Testis (tissue), 3 donors: ENCODE data around the gene IGFBP5. TPM values are rescaled to one million over a fixed set of nuclear protein-coding genes. Genes with fewer than 3 reads are reported as not detected.

Source experiments
- DNase-seq: peaks from one replicate; pipeline ENCODE4 v3.0.0-alpha.2; 2019
- H3K27ac ChIP-seq, 2 donors: fragments of 200-600 bp; sonication (generic); one replicate each; pipeline ENCODE4 v1.5.1; 2019
- H3K27me3 ChIP-seq: fragments of 200-600 bp; sonication (generic); one replicate; pipeline ENCODE4 v1.5.1; 2019
- H3K36me3 ChIP-seq: fragments of 200-600 bp; sonication (generic); one replicate; pipeline ENCODE4 v1.5.1; 2017; ENCODE audit warnings: low read depth; ENCODE audit errors: missing control alignments
- H3K4me1 ChIP-seq: fragments of 200-600 bp; sonication (generic); one replicate; pipeline ENCODE4 v1.5.1; 2019
- H3K4me3 ChIP-seq, 2 donors: fragments of 200-600 bp; sonication (generic); one replicate each; pipeline ENCODE4 v1.5.1; 2017 to 2019
- H3K9me3 ChIP-seq: fragments of 200-600 bp; sonication (generic); one replicate; pipeline ENCODE4 v1.5.1; 2017
- CTCF ChIP-seq, 3 experiments: fragments of 450-650 bp in 2 of 3; fragments of 200-600 bp in 1 of 3; sonication (generic) in 1 of 3; IDR thresholded peaks; one replicate each; pipeline ENCODE4 v1.5.1; 2016 to 2019; ENCODE audit warnings: antibody characterized with exemption in 3 of 3, mild to moderate bottlenecking in 2 of 3, moderate library complexity in 1 of 3
- POLR2A ChIP-seq: fragments of 450-650 bp; IDR thresholded peaks from one replicate; pipeline ENCODE4 v1.6.1; 2017; ENCODE audit warnings: antibody characterized with exemption, mild to moderate bottlenecking, moderate library complexity
- WGBS, 2 donors: methylation state at CpG; one replicate each; pipeline ENCODE4 v1.1.5; 2018; 5-methylcytosine and 5-hydroxymethylcytosine counted together
- intact Hi-C: fragments of 100-400 bp; cut with DNase I; formaldehyde crosslinking; loops from one replicate; pipeline ENCODE4 v1.15.1; 2023; ENCODE audit warnings: low total_unique reads
- polyA plus RNA-seq: library from polyadenylated mRNA; stranded (reverse); fragments of 350-450 nt; fragmentation: Illumina TruSeq; extraction: RNeasy Lipid Tissue Mini Kit (QIAGEN cat#74804); gene quantifications from one replicate; pipeline ENCODE4 v1.2.3, GENCODE V29; 2014; ENCODE audit warnings: low read depth, low replicate concordance; ENCODE audit not compliant: insufficient read depth
- total RNA-seq, 2 donors: library from RNA; depleted of rRNA; stranded (reverse); fragments of >200 nt; gene quantifications; one replicate each; pipeline ENCODE4 v1.2.3, GENCODE V29; 2016

The IGFBP5 gene
- total and polyA plus RNA-seq, 3 donors from 2014 or later = 169 to 308 (median 228) TPM

DNA sequence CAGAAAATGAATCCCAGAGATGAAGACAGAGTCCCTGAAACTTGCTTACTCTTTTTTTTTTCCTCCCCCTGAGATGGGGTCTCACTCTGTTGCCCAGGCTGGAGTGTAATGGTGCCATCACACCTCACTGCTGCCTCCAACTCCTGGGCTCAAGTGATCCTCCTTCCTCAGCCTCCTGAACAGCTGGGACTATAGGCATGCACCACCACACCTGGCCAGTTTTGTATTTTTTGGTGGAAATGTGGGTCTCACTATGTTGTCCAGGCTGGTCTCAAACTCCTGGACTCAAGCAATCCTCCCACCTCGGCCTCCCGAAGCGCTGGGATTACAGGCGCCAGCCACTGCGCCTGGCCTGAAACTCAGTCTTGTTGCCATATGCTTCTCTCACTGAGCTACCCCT lies 34.3 kb downstream of the IGFBP5 start:
- Histone ChIP-seq H3K4me3 (no peak overlapping the region), H3K36me3 (no peaks in the 10 kb centered on the region), H3K4me1 (peaks cover 15% of the 10 kb centered on the region), H3K27ac (no peak overlapping the region), H3K9me3 (no peaks in the 10 kb centered on the region), H3K27me3 (no peaks in the 10 kb centered on the region)
- 86 to 98% methylated on average over 5 of the region's 5 CpGs for whole genome bisulfite sequencing, 2 donors
- TF ChIP-seq POLR2A = no peak
- TF ChIP-seq CTCF (IDR thresholded peaks at IDR 0.05) = no peak
- intact Hi-C loops = no loop called here
- DNase-seq = no peak

GRCh38 chr2:216660496-216660895 lies 34.9 kb downstream of the IGFBP5 start:
- Histone ChIP-seq H3K4me1 (peaks cover 9% of the 10 kb centered on the region), H3K36me3 (no peaks in the 10 kb centered on the region), H3K9me3 (no peaks in the 10 kb centered on the region), H3K27ac (no peak overlapping the region), H3K27me3 (no peaks in the 10 kb centered on the region), H3K4me3 (no peak overlapping the region)
- intact Hi-C loops = no loop called here
- TF ChIP-seq POLR2A = no peak
- TF ChIP-seq CTCF (IDR thresholded peaks at IDR 0.05) = no peak
- WGBS, 2 donors = 71 to 96% methylated on average over 2 to 10 of the region's 10 CpGs
- DNase-seq = no peak

DNA sequence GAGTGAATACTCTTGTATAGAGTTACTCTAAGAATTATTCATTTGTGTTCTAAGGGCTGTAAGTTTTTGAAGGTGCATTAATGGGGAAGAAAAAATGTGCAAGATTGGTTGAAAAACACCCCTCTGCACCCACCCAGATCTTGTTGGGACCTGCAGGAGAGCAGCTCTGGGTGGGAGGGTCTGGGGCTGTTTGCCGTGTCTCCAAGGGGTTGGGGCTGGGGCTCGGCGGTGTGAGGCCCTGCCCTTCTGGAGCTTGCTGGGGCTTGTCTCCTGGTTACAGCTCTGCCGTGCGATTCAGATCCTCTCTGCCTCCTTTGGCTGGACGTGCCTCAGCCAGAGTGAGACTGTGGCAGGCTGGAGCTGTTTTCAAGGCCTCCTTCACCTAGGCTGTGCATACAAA lies 36.1 kb downstream of the IGFBP5 start:
- H3K27me3 ChIP-seq = no peaks in the 10 kb centered on the region
- 70 to 72% methylated on average over 6 of the region's 6 CpGs for WGBS, 2 donors
- DNase-seq = no peak
- no peak for TF ChIP-seq POLR2A
- no peak for TF ChIP-seq CTCF (IDR thresholded peaks at IDR 0.05)
- H3K27ac ChIP-seq = no peak overlapping the region
- no peak overlapping the region for H3K4me3 ChIP-seq
- no peaks in the 10 kb centered on the region for H3K4me1 ChIP-seq
- H3K36me3 ChIP-seq = no peaks in the 10 kb centered on the region
- no peaks in the 10 kb centered on the region for H3K9me3 ChIP-seq
- intact Hi-C loops = no loop called here

DNA sequence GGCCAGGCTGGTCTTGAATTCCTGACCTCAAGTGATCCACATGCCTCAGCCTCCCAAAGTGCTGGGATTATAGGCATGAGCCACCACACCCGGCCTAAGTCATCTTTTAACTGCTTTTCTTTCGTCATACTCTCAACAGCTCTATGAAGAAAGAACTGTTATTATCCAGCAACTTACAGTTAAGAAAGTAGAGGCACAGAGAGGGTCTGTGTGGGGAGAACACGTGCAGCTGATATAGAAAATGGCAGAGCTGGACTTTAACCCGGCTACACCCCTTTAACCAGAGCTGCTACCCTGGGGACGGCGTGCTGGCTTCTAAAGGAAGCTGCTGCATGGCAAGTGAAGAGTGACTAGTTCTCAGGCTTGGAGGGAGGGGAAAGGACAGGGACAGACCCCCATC lies 36.6 kb downstream of the IGFBP5 start:
- intact Hi-C loops = no loop called here
- Histone ChIP-seq H3K4me3 (no peak overlapping the region), H3K36me3 (no peaks in the 10 kb centered on the region), H3K27me3 (no peaks in the 10 kb centered on the region), H3K27ac (no peak overlapping the region), H3K4me1 (no peaks in the 10 kb centered on the region), H3K9me3 (no peaks in the 10 kb centered on the region)
- no peak for DNase-seq
- 88 to 95% methylated on average over 6 of the region's 6 CpGs for WGBS, 2 donors
- TF ChIP-seq POLR2A = no peak
- no peak for TF ChIP-seq CTCF (IDR thresholded peaks at IDR 0.05)

GRCh38 chr2:216657980-216658379 lies 37.4 kb downstream of the IGFBP5 start:
- Histone ChIP-seq H3K27me3 (no peaks in the 10 kb centered on the region), H3K4me3 (no peak overlapping the region), H3K4me1 (no peaks in the 10 kb centered on the region), H3K9me3 (no peaks in the 10 kb centered on the region), H3K36me3 (no peaks in the 10 kb centered on the region), H3K27ac (no peak overlapping the region)
- TF ChIP-seq POLR2A = no peak
- TF ChIP-seq CTCF (IDR thresholded peaks at IDR 0.05) = no peak
- 65 to 74% methylated on average over 7 of the region's 7 CpGs for WGBS, 2 donors
- no peak for DNase-seq
- intact Hi-C loops = no loop called here
